Glutamatergic neuron (in vitro differentiated cells): ENCODE results near the gene NUAK1. TPM values are rescaled to one million over a fixed set of nuclear protein-coding genes. Genes with fewer than 3 reads are reported as not detected.
A peak's percentile ranks its signal among the peaks of the same experiment; 100 is the strongest.

ENCODE experiments used
- DNase-seq: peaks from one replicate; pipeline ENCODE4 v3.0.0; 2022
- H3K27ac Mint-ChIP-seq: one replicate; pipeline ENCODE4 v1.8.0; 2020; ENCODE audit warnings: mild to moderate bottlenecking, mixed read lengths, inconsistent platforms; ENCODE audit not compliant: unreplicated experiment
- H3K27me3 Mint-ChIP-seq: one replicate; pipeline ENCODE4 v1.8.0; 2020; ENCODE audit warnings: mild to moderate bottlenecking, moderate library complexity, mixed read lengths, inconsistent platforms; ENCODE audit not compliant: unreplicated experiment
- H3K36me3 Mint-ChIP-seq: one replicate; pipeline ENCODE4 v1.8.0; 2020; ENCODE audit warnings: mild to moderate bottlenecking, mixed read lengths, inconsistent platforms; ENCODE audit not compliant: unreplicated experiment
- H3K4me1 Mint-ChIP-seq: one replicate; pipeline ENCODE4 v1.8.0; 2020; ENCODE audit warnings: mild to moderate bottlenecking, low read depth, mixed read lengths, inconsistent platforms; ENCODE audit not compliant: unreplicated experiment
- H3K4me3 Mint-ChIP-seq: one replicate; pipeline ENCODE4 v1.8.0; 2020; ENCODE audit warnings: mild to moderate bottlenecking, mixed read lengths, inconsistent platforms; ENCODE audit not compliant: unreplicated experiment
- H3K9me3 Mint-ChIP-seq: one replicate; pipeline ENCODE4 v1.8.0; 2020; ENCODE audit warnings: mild to moderate bottlenecking, moderate library complexity, mixed read lengths, inconsistent platforms; ENCODE audit not compliant: unreplicated experiment
- total RNA-seq: library from RNA; stranded (reverse); fragmentation: NEBNext Ultra II Directional; extraction: Animal tissue kit (Norgen Biotek cat#: 25700); gene quantifications from one replicate; pipeline ENCODE4 v1.2.1, GENCODE V29; 2021; ENCODE audit not compliant: unreplicated experiment
- TF ChIP-seq, protein P1 (sequence below): fragments of 200-600 bp; sonication (generic); IDR thresholded peaks from one replicate; pipeline ENCODE4 v1.5.0; 2021; ENCODE audit not compliant: partially characterized antibody, unreplicated experiment

NUAK1 gene
- total RNA-seq, 1 donor from 2014 or later, result 18.8 TPM

GRCh38 chr12:106015646-106016045 is 123.1 kb downstream of the NUAK1 start:
- peaks cover 4% of the 10 kb centered on the region for H3K27me3 Mint-ChIP-seq
- H3K36me3 Mint-ChIP-seq, result peaks cover 20% of the 10 kb centered on the region
- H3K27ac Mint-ChIP-seq, result no peak overlapping the region
- no peaks in the 10 kb centered on the region for H3K4me1 Mint-ChIP-seq
- no peak for DNase-seq
- H3K9me3 Mint-ChIP-seq, result peaks cover 1% of the 10 kb centered on the region
- H3K4me3 Mint-ChIP-seq, result no peak overlapping the region
- TF ChIP-seq, protein P1, sequence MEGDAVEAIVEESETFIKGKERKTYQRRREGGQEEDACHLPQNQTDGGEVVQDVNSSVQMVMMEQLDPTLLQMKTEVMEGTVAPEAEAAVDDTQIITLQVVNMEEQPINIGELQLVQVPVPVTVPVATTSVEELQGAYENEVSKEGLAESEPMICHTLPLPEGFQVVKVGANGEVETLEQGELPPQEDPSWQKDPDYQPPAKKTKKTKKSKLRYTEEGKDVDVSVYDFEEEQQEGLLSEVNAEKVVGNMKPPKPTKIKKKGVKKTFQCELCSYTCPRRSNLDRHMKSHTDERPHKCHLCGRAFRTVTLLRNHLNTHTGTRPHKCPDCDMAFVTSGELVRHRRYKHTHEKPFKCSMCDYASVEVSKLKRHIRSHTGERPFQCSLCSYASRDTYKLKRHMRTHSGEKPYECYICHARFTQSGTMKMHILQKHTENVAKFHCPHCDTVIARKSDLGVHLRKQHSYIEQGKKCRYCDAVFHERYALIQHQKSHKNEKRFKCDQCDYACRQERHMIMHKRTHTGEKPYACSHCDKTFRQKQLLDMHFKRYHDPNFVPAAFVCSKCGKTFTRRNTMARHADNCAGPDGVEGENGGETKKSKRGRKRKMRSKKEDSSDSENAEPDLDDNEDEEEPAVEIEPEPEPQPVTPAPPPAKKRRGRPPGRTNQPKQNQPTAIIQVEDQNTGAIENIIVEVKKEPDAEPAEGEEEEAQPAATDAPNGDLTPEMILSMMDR, result no peak

- Mint-ChIP-seq H3K4me1 (no peaks in the 10 kb centered on the region), H3K9me3 (peaks cover 1% of the 10 kb centered on the region), H3K27ac (no peak overlapping the region), H3K36me3 (peaks cover 7% of the 10 kb centered on the region), H3K4me3 (peak overlapping the region; percentile 19), H3K27me3 (peaks cover 4% of the 10 kb centered on the region)
- TF ChIP-seq, protein P1, result no peak
- no peak for DNase-seq
Measured at GRCh38 chr12:106013941-106014340, 124.8 kb downstream of the NUAK1 start.

Other genes with a start within 250 kb of the NUAK1 start
- 87.0 TPM for gene CKAP4, start 109.1 kb upstream of the NUAK1 start, total RNA-seq
- 17.1 TPM for gene TCP11L2, start 163.8 kb upstream of the NUAK1 start, total RNA-seq
- 12.1 TPM for gene POLR3B, start 218.8 kb upstream of the NUAK1 start, total RNA-seq